DND-41 (cell line): ENCODE results near the gene MRPS35.

Source experiments
- ATAC-seq: fragments of 200-7000 bp; cut with Tn5 transposase; 3 replicates; pipeline ENCODE4 v1.9.1; 2021; ENCODE audit warnings: low read depth; ENCODE audit not compliant: insufficient read depth
- DNase-seq: peaks from one replicate; pipeline ENCODE4 v3.0.0-alpha.2; 2020
- H2AFZ ChIP-seq: 2 replicates; pipeline ENCODE4 v1.6.0; 2012; ENCODE audit warnings: low read depth, low read length
- H3K27ac ChIP-seq: 2 replicates; pipeline ENCODE4 v1.5.1; 2012; ENCODE audit warnings: low read length, inconsistent platforms
- H3K27me3 ChIP-seq: fragments of 200-600 bp; sonication (generic); 2 replicates; pipeline ENCODE4 v1.6.0; 2012; ENCODE audit warnings: low read length, mild to moderate bottlenecking, inconsistent platforms; ENCODE audit not compliant: insufficient read depth, poor library complexity
- H3K36me3 ChIP-seq: 2 replicates; pipeline ENCODE4 v1.5.1; 2012; ENCODE audit warnings: low read length, inconsistent platforms; ENCODE audit not compliant: insufficient read depth
- H3K4me1 ChIP-seq: 2 replicates; pipeline ENCODE4 v1.5.1; 2012; ENCODE audit warnings: mild to moderate bottlenecking, low read length; ENCODE audit not compliant: insufficient read depth
- H3K4me2 ChIP-seq: 2 replicates; pipeline ENCODE4 v1.6.0; 2012; ENCODE audit warnings: mild to moderate bottlenecking, moderate library complexity, low read length, inconsistent platforms; ENCODE audit not compliant: insufficient read depth
- H3K4me3 ChIP-seq, 2 experiments: fragments of 200-600 bp in 1 of 2; shearing (Covaris generic) in 1 of 2; 2 replicates each; pipeline ENCODE4 v1.5.1; 2012 to 2016; ENCODE audit warnings: inconsistent platforms in 2 of 2, low read length in 2 of 2, mild to moderate bottlenecking in 2 of 2, low read depth in 1 of 2, moderate library complexity in 1 of 2
- H3K79me2 ChIP-seq: 2 replicates; pipeline ENCODE4 v1.6.0; 2012; ENCODE audit warnings: low read length, inconsistent platforms; ENCODE audit not compliant: insufficient read depth
- H3K9ac ChIP-seq: 2 replicates; pipeline ENCODE4 v1.6.0; 2012; ENCODE audit warnings: low read depth, mild to moderate bottlenecking, inconsistent platforms, low read length, moderate library complexity
- H3K9me3 ChIP-seq: 2 replicates; pipeline ENCODE4 v1.5.1; 2012; ENCODE audit warnings: low read length, moderate library complexity, mild to moderate bottlenecking, inconsistent platforms; ENCODE audit not compliant: insufficient read depth, severe bottlenecking
- H4K20me1 ChIP-seq: 2 replicates; pipeline ENCODE4 v1.6.0; 2012; ENCODE audit warnings: low read length; ENCODE audit not compliant: insufficient read depth
- EZH2 ChIP-seq: IDR thresholded peaks from 3 replicates; pipeline ENCODE4 v1.6.1; 2012; ENCODE audit warnings: borderline replicate concordance, low read depth, mild to moderate bottlenecking, moderate library complexity, low read length, inconsistent platforms; ENCODE audit not compliant: severe bottlenecking
- TF ChIP-seq, protein P1 (sequence below): IDR thresholded peaks from 2 replicates; pipeline ENCODE4 v1.5.1; 2012; ENCODE audit warnings: borderline replicate concordance, low read length, moderate library complexity, mild to moderate bottlenecking; ENCODE audit not compliant: poor library complexity, severe bottlenecking; ENCODE audit errors: extremely low read depth

The MRPS35 gene

DNA sequence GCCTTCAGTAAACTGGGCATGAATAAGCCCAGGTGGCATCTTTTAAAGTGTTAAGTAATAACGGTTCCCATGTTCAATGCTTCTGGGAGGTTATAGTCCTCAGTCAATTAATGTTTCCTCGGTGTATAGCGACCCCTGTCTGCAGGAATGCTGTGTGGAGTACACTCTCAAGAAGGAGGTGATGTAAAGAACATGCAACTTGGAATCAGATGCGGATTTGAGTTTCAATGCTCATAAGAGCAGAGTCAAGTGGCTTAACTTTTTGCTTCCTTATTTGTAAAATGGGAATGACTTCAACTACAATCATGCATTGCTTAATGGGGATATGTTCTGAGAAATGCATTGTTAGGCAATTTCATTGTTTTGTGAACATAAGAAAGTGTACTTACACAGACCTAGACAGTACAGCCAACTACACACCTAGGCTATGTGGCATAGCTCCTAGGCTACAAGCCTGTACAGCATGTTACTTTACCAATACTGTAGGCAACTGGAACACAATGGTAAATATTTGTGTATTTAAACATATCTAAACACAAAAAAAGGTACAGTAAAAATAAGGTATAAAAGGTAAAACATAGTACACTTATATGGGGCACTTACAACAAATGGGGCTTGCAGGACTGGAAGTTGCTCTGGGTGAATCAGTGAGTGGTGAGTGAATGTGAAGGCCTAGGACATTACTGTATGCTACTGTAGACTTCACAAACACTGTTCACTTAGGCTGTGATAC lies 6.7 kb upstream of the MRPS35 start:
- no peak for TF ChIP-seq EZH2
- TF ChIP-seq, protein P1, sequence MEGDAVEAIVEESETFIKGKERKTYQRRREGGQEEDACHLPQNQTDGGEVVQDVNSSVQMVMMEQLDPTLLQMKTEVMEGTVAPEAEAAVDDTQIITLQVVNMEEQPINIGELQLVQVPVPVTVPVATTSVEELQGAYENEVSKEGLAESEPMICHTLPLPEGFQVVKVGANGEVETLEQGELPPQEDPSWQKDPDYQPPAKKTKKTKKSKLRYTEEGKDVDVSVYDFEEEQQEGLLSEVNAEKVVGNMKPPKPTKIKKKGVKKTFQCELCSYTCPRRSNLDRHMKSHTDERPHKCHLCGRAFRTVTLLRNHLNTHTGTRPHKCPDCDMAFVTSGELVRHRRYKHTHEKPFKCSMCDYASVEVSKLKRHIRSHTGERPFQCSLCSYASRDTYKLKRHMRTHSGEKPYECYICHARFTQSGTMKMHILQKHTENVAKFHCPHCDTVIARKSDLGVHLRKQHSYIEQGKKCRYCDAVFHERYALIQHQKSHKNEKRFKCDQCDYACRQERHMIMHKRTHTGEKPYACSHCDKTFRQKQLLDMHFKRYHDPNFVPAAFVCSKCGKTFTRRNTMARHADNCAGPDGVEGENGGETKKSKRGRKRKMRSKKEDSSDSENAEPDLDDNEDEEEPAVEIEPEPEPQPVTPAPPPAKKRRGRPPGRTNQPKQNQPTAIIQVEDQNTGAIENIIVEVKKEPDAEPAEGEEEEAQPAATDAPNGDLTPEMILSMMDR: peak; percentile 93

DNA sequence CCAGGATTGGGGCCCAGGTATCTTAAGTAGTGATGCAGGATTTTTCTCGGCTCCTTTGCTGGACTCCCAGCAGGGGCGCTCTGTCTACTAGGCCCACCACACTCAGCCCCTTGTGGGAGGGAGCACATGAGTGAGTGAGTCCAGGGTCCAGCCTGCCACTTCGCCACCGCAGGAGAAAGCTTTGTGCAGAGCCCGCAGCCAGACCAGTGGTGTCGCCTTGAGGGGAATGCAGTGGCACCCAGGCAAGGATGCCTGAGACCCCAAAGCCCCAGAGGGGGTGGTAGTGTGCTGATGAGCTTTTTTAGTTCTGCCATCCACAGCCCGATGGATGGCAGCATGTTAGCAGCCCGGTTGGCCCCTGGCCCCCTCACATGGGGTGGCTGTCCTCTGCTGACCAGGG lies 5.4 kb upstream of the MRPS35 start:
- Histone ChIP-seq H3K79me2 (no peaks in the 10 kb centered on the region), H2AFZ (no peak overlapping the region), H3K4me2 (no peak overlapping the region), H3K27ac (no peak overlapping the region), H3K4me1 (peaks cover 6% of the 10 kb centered on the region), H3K27me3 (no peaks in the 10 kb centered on the region), H3K4me3 (no peak overlapping the region), H3K9me3 (no peaks in the 10 kb centered on the region), H3K36me3 (no peaks in the 10 kb centered on the region), H3K9ac (no peak overlapping the region), H4K20me1 (no peaks in the 10 kb centered on the region)
- DNase-seq (no peak), ATAC-seq (no peak)
- TF ChIP-seq, protein P1: no peak
- TF ChIP-seq EZH2: no peak

More for the DNA sequence above, 6.7 kb upstream of the MRPS35 start:
- Histone ChIP-seq H4K20me1 (no peaks in the 10 kb centered on the region), H3K4me2 (no peak overlapping the region), H3K79me2 (no peaks in the 10 kb centered on the region), H3K4me1 (no peaks in the 10 kb centered on the region), H2AFZ (no peak overlapping the region), H3K27me3 (no peaks in the 10 kb centered on the region), H3K9ac (no peak overlapping the region), H3K9me3 (no peaks in the 10 kb centered on the region), H3K36me3 (no peaks in the 10 kb centered on the region), H3K27ac (no peak overlapping the region), H3K4me3 (no peak overlapping the region)
- DNase-seq: peak; percentile 74
- peak; percentile 99 for ATAC-seq

DNA sequence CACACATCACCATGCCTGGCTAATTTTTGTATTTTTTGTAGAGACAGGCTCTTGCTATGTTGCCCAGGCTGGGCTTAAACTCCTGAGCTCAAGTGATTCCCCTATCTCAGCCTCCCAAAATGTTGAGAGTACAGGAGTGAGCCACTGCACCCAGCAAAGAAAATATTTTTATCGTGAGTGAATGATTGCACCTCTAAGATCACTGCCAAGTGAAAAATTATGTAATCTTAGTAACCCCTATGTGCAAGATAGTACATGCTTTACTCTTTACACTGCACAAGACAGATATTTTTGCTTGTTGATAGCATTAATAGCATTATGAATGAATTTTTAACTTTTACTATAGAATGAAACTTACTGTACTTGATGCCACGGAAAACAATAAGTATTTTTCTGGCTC lies 3.4 kb upstream of the MRPS35 start:
- H3K79me2 ChIP-seq: peaks cover 19% of the 10 kb centered on the region
- no peak overlapping the region for H2AFZ ChIP-seq
- DNase-seq (no peak), ATAC-seq (no peak)
- H3K4me2 ChIP-seq: no peak overlapping the region
- no peak overlapping the region for H3K4me3 ChIP-seq
- no peaks in the 10 kb centered on the region for H4K20me1 ChIP-seq
- H3K27ac ChIP-seq: no peak overlapping the region
- H3K27me3 ChIP-seq: no peaks in the 10 kb centered on the region
- H3K36me3 ChIP-seq: peaks cover 4% of the 10 kb centered on the region; the same call in 1 of the 2 replicates
- no peak for TF ChIP-seq EZH2
- TF ChIP-seq, protein P1: no peak
- H3K9me3 ChIP-seq: no peaks in the 10 kb centered on the region
- peaks cover 15% of the 10 kb centered on the region for H3K4me1 ChIP-seq
- no peak overlapping the region for H3K9ac ChIP-seq
